Lower leg skin (tissue), 3 donors: ENCODE results near the gene NCF2.

Experiments used
- POLR2A ChIP-seq, 2 donors: fragments of 450-650 bp; IDR thresholded peaks; one replicate each; pipeline ENCODE4 v1.6.1; 2016 to 2017; ENCODE audit warnings: antibody characterized with exemption in 2 of 2, mild to moderate bottlenecking in 1 of 2, moderate library complexity in 1 of 2
- TF ChIP-seq, protein P1 (sequence below), 3 donors: fragments of 450-650 bp; IDR thresholded peaks; one replicate each; pipeline ENCODE4 v1.5.1; 2016; ENCODE audit warnings: antibody characterized with exemption in 3 of 3, mild to moderate bottlenecking in 3 of 3, moderate library complexity in 2 of 3

DNA sequence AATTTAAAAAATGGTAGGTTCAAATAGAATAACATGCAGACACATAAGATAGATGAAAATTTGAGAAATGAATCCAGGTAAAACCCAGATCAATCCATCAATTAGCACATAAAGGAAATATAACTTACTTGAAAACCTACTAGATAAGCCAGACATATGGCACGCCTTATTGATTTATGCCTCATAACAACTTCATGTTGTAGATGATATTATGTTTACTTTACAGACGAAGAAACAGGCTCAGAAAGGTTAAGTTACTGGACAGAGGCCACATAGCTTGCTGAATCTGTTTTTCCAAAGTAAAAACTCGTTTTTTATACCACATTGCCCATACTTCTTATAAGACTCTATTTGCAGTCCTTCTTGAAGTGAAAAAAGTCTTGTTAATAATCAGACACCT, 22.1 kb upstream of the NCF2 start:
- TF ChIP-seq, protein P1, sequence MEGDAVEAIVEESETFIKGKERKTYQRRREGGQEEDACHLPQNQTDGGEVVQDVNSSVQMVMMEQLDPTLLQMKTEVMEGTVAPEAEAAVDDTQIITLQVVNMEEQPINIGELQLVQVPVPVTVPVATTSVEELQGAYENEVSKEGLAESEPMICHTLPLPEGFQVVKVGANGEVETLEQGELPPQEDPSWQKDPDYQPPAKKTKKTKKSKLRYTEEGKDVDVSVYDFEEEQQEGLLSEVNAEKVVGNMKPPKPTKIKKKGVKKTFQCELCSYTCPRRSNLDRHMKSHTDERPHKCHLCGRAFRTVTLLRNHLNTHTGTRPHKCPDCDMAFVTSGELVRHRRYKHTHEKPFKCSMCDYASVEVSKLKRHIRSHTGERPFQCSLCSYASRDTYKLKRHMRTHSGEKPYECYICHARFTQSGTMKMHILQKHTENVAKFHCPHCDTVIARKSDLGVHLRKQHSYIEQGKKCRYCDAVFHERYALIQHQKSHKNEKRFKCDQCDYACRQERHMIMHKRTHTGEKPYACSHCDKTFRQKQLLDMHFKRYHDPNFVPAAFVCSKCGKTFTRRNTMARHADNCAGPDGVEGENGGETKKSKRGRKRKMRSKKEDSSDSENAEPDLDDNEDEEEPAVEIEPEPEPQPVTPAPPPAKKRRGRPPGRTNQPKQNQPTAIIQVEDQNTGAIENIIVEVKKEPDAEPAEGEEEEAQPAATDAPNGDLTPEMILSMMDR (IDR thresholded peaks at IDR 0.05): no peak
- TF ChIP-seq POLR2A (IDR thresholded peaks at IDR 0.05): no peak
